Germinal center (tissue), 1 donor: ENCODE measurements around the gene ESRRB.

Experiments used
- DNase-seq: peaks from one replicate; pipeline ENCODE4 v3.0.0; 2012; ENCODE audit warnings: mixed read lengths, low spot score

ESRRB gene

DNA sequence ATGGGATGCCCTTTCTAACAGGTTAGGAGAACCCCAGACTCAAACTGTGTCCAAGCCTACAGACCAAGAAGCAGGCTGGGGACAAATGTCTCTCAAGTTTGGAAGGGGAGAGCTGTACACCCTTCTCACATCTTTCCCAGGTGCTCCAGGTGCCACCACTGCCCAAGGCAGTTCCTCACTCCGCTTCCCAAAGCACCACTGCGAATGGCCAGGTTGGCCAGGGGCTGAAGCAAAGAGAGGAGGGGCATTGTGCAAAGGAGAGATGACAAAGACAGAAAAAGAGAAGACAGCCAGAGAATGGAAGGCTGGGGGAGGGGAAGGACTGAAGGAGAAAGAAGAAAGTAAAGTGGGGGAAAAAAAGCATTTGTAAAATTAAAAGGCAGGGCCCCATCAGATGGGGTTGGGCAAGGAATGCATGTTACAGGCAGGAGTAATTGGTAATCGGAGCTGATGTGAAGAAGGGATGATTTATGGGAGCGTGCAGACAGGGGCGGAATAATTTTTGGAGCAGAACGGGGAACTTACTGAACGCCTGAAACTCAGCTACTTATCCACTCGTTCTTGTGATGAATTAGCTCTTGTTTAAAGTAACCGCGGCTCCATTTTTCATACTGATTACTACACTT, 165.8 kb downstream of the ESRRB start:
- DNase-seq, result no peak

DNA sequence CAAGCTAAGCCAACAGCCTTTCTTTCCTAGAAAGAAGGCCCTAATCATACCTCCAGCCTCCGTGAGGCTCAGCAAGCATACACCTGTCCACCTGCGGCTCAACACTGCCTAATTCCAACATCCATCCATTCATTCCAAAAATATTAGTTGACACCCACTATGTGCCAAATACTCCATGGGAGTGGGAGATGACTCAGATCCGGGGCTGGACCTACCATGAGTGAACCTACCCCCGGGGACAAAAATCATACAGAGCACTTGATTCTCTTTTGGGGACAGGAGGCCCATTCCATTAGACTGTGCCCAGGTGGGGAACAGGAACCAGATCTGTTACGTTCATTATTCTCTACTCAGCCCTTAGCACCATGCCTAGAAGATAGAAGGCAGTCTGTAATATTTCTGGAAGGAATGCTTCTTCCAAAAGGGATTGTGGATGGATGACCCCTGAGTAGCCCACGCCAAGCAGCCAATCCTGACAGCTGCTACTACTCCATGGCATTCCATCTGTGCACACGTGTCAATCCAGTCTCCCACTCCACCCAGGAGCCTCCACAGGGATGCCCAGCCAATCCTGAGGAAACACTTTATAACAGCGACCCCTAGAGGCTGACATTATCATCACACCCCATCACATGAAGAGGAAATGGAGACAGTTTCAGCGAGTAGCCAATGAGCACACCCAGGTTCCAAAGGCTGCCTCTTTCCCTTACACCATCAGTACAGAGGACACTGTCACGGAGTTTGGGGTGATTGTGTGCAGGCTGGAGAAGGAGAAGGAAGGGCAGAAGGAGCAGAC, 170.7 kb downstream of the ESRRB start:
- DNase-seq, result peak; percentile 18

DNA sequence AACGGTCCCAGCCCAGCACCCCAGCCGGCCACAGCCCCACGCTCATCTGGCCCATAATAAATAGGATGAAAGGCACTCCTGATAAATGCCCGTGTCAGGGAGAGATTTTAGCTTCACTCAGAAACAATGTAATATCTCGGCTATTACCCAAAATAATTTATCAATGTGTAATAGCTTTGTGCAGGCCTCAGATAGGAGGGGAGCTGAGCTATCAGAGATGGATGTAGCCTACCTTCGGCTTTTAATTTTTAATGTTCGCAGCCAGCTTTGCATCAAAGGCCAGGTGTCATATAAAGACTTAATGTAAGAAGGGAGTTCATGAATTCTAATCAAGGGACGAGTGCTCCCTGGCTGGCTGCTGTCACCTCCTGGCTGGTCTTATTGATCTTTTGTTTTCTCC, 171.9 kb downstream of the ESRRB start:
- DNase-seq, result no peak

DNA sequence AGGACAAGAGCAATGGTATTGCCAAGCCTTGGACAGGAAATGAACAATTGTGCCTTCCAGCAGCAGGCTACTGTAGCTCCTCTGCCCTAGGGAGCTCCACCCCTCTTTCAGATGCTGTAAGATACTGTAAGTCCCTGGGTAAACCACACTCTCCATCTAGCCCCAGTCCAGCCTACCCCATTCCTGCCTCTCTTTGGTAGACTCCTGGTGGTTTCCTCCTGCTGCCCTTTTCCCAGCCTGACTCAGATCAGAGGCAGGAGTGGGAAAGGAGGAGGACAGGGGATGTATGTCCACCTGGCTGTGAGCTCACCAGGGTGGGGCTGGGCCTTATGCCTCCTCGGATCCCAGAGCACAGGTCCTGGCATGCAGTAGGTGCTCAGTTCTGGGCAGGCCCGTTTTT, 174.6 kb downstream of the ESRRB start:
- DNase-seq, result no peak

DNA sequence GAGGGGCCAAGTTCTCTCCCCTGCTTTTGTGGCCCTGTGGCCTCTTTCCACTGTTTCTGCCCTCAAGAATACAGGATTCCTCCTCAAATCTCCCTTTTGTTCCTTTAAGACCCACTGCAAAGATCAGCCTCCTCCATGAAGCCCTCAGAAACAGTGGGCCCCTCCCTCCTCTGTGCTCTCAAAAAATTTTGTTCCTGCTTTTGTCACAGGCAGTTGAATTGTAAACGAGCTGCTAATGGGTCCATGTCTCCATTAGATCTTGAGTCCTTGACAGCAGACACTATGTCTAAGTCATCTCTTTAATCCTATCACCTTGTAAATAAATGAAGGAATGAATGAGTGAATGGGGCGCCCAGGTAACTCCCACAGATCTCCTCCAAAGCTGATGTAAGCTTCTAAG, 175.2 kb downstream of the ESRRB start:
- DNase-seq, result no peak
